Sigmoid colon (tissue), 7 donors: ENCODE results near the gene GLIS1. TPM values are rescaled to one million over a fixed set of nuclear protein-coding genes. Genes with fewer than 3 reads are reported as not detected.

Source experiments
- DNase-seq: peaks from one replicate; pipeline ENCODE4 v3.0.0-alpha.2; 2019
- H3K27ac ChIP-seq, 4 donors: fragments of 200-600 bp; sonication (generic); one replicate each; pipeline ENCODE4 v1.5.1; 2016 to 2019; ENCODE audit warnings: mild to moderate bottlenecking in 1 of 4
- H3K27me3 ChIP-seq, 3 donors: fragments of 200-600 bp; sonication (generic); one replicate each; pipeline ENCODE4 v1.5.1; 2019; ENCODE audit warnings: mild to moderate bottlenecking in 1 of 3
- H3K36me3 ChIP-seq, 4 donors: fragments of 200-600 bp; sonication (generic); one replicate each; pipeline ENCODE4 v1.5.1; 2016 to 2019
- H3K4me1 ChIP-seq, 4 donors: fragments of 200-600 bp; sonication (generic); one replicate each; pipeline ENCODE4 v1.5.1; 2017 to 2019
- H3K4me3 ChIP-seq, 4 donors: fragments of 200-600 bp; sonication (generic); one replicate each; pipeline ENCODE4 v1.5.1; 2017 to 2019; ENCODE audit warnings: mild to moderate bottlenecking in 2 of 4, moderate library complexity in 1 of 4
- H3K9me3 ChIP-seq, 4 donors: fragments of 200-600 bp in 3 of 4; sonication (generic) in 3 of 4; one replicate each; pipeline versions ENCODE4 v1.5.1 to v1.6.1; 2013 to 2019
- CTCF ChIP-seq, 4 experiments: fragments of 450-650 bp in 3 of 4; fragments of 200-600 bp in 1 of 4; IDR thresholded peaks; one replicate each; pipeline ENCODE4 v1.5.1; 2016 to 2019; ENCODE audit warnings: antibody characterized with exemption in 4 of 4, mild to moderate bottlenecking in 3 of 4, moderate library complexity in 2 of 4
- EP300 ChIP-seq, 4 donors: sonication (generic); formaldehyde crosslinking; IDR thresholded peaks; one replicate each; pipeline ENCODE4 v1.6.1; 2017; ENCODE audit warnings: antibody characterized with exemption in 4 of 4
- POLR2A ChIP-seq, 2 donors: fragments of 450-650 bp; IDR thresholded peaks; one replicate each; pipeline ENCODE4 v1.6.1; 2016; ENCODE audit warnings: antibody characterized with exemption in 2 of 2, mild to moderate bottlenecking in 2 of 2, moderate library complexity in 2 of 2
- POLR2AphosphoS5 ChIP-seq, 4 donors: sonication (generic); formaldehyde crosslinking; IDR thresholded peaks; one replicate each; pipeline ENCODE4 v1.6.1; 2017; ENCODE audit warnings: antibody characterized with exemption in 4 of 4
- WGBS, 2 donors: extraction: QIAGEN DNeasy Blood & Tissue Kit; methylation state at CpG; one replicate each; pipeline ENCODE4 v1.1.7; 2013; 5-methylcytosine and 5-hydroxymethylcytosine counted together
- intact Hi-C: fragments of 100-400 bp; cut with DNase I; formaldehyde crosslinking; loops from one replicate; pipeline ENCODE4 v1.15.1; 2023
- polyA plus RNA-seq, 3 donors: library from polyadenylated mRNA; stranded (reverse); fragments of 200-250 nt; gene quantifications; one replicate each; pipeline ENCODE4 v1.2.3, GENCODE V29; 2013
- total RNA-seq, 4 donors: library from RNA; depleted of rRNA; stranded (reverse); fragments of >200 nt; gene quantifications; one replicate each; pipeline ENCODE4 v1.1.0, GENCODE V29; 2016
- donor health status: healthy with polysubstance abuse.
- donor health status: Bipolar disorder and iron deficiency.
- donor health status: healthy.

Gene GLIS1
- total and polyA plus RNA-seq, 7 donors = 0.16 to 0.83 (median 0.32) TPM; not detected in 4

GRCh38 chr1:53729456-53730223, 9.3 kb downstream of the GLIS1 start:
- 82 to 86% methylated on average over 16 of the region's 16 CpGs for WGBS, 2 donors
- H3K27me3 ChIP-seq = peaks cover 0 to 5% (median 0%) of the 10 kb centered on the region in 3 donors
- H3K9me3 ChIP-seq = no peaks in the 10 kb centered on the region
- no peak overlapping the region for H3K27ac ChIP-seq
- no peak for DNase-seq
- TF ChIP-seq POLR2AphosphoS5 (IDR thresholded peaks at IDR 0.05) (no peak), CTCF (IDR thresholded peaks at IDR 0.05) (no peak), EP300 (IDR thresholded peaks at IDR 0.05) (no peak), POLR2A (IDR thresholded peaks at IDR 0.05) (no peak)
- intact Hi-C loops = no loop called here
- no peaks in the 10 kb centered on the region for H3K4me1 ChIP-seq
- H3K4me3 ChIP-seq = no peak overlapping the region
- H3K36me3 ChIP-seq = no peaks in the 10 kb centered on the region

GRCh38 chr1:53728702-53729455, 10.1 kb downstream of the GLIS1 start:
- no peak for DNase-seq
- H3K27me3 ChIP-seq = peaks cover 0 to 5% (median 0%) of the 10 kb centered on the region in 3 donors
- H3K4me1 ChIP-seq = no peaks in the 10 kb centered on the region
- intact Hi-C loops = no loop called here
- 90 to 91% methylated on average over 17 of the region's 17 CpGs for WGBS, 2 donors
- H3K36me3 ChIP-seq = no peaks in the 10 kb centered on the region
- H3K27ac ChIP-seq = no peak overlapping the region
- H3K9me3 ChIP-seq = no peaks in the 10 kb centered on the region
- no peak overlapping the region for H3K4me3 ChIP-seq
- TF ChIP-seq CTCF (IDR thresholded peaks at IDR 0.05) = no peak
- no peak for TF ChIP-seq EP300 (IDR thresholded peaks at IDR 0.05)
- TF ChIP-seq POLR2AphosphoS5 (IDR thresholded peaks at IDR 0.05) = no peak
- TF ChIP-seq POLR2A (IDR thresholded peaks at IDR 0.05) = no peak

- TF ChIP-seq POLR2A (IDR thresholded peaks at IDR 0.05) (no peak), CTCF (IDR thresholded peaks at IDR 0.05) (no peak), EP300 (IDR thresholded peaks at IDR 0.05) (no peak), POLR2AphosphoS5 (IDR thresholded peaks at IDR 0.05) (no peak)
- Histone ChIP-seq H3K9me3 (no peaks in the 10 kb centered on the region), H3K36me3 (no peaks in the 10 kb centered on the region), H3K27ac (no peak overlapping the region), H3K4me3 (no peak overlapping the region), H3K27me3 (peaks cover 0 to 5% (median 0%) of the 10 kb centered on the region in 3 donors), H3K4me1 (no peaks in the 10 kb centered on the region)
- intact Hi-C loops = no loop called here
- WGBS, 2 donors = 78 to 79% methylated on average over 1 of the region's 1 CpG
- no peak for DNase-seq
Measured at GRCh38 chr1:53728196-53728595, 10.8 kb downstream of the GLIS1 start.

GRCh38 chr1:53727461-53728092, 11.4 kb downstream of the GLIS1 start:
- H3K9me3 ChIP-seq = no peaks in the 10 kb centered on the region
- no peak overlapping the region for H3K4me3 ChIP-seq
- no peaks in the 10 kb centered on the region for H3K36me3 ChIP-seq
- DNase-seq = no peak
- H3K27me3 ChIP-seq = peaks cover 0 to 5% (median 0%) of the 10 kb centered on the region in 3 donors
- 90 to 93% methylated on average over 7 of the region's 7 CpGs for WGBS, 2 donors
- intact Hi-C loops = no loop called here
- H3K4me1 ChIP-seq = no peaks in the 10 kb centered on the region
- no peak overlapping the region for H3K27ac ChIP-seq
- TF ChIP-seq POLR2A (IDR thresholded peaks at IDR 0.05) (no peak), POLR2AphosphoS5 (IDR thresholded peaks at IDR 0.05) (no peak), CTCF (IDR thresholded peaks at IDR 0.05) (no peak), EP300 (IDR thresholded peaks at IDR 0.05) (no peak)
